Measurements from ENCODE around the gene ARMC10. TPM values are rescaled to one million over a fixed set of nuclear protein-coding genes. Genes with fewer than 3 reads are reported as not detected.

The ARMC10 gene
- total RNA-seq, 5 donors from 2014 or later (not counting 1 experiment from before 2014, with no cell fraction given), result 16.1 to 24.8 (median 22.8) TPM

GRCh38 chr7:103059471-103059870 lies 15.5 kb upstream of the ARMC10 start:
- Mint-ChIP-seq H3K27ac (no peak overlapping the region), H3K27me3 (peaks cover 0 to 2% of the 10 kb centered on the region in 2 donors), H3K36me3 (peaks cover 1% of the 10 kb centered on the region), H3K4me1 (no peaks in the 10 kb centered on the region), H3K4me3 (no peak overlapping the region), H3K9me3 (no peaks in the 10 kb centered on the region)
- no peak for ATAC-seq (replicated peaks in 1 of 4)
- H3K4me3 ChIP-seq (ENCODE audit: control insufficient read depth in 1 of 2, extremely low read depth in 1 of 2, low read length in 1 of 2), result no peak overlapping the region
- H3K27me3 ChIP-seq (replicated peaks in 1 of 2; ENCODE audit: control insufficient read depth in 2 of 2, extremely low read depth in 1 of 2, insufficient read depth in 2 of 2, low read length in 1 of 2), result no peaks in the 10 kb centered on the region
- H3K4me1 ChIP-seq (ENCODE audit: control insufficient read depth in 1 of 2, extremely low read depth in 1 of 2, insufficient read depth in 2 of 2, low read length in 2 of 2), result no peaks in the 10 kb centered on the region
- ChIA-PET CTCF (interaction anchor here in 1 of 2 donors (1.0 to 1.6 kb wide), 2 partner anchors 13 to 311 kb away, joined by 3 to 4 read pairs; partner anchors contain the start of gene FAM185A), POLR2A (no interaction called here)
- no peak for DNase-seq
- no CpG with 5 or more reads among the region's 2 CpGs for WGBS (ENCODE audit: insufficient coverage)
- no peak overlapping the region for H3K27ac ChIP-seq (ENCODE audit: low read length)
- no peaks in the 10 kb centered on the region for H3K36me3 ChIP-seq (ENCODE audit: control insufficient read depth in 2 of 2, extremely low read depth in 1 of 2, insufficient read depth in 1 of 2, low read length in 1 of 2)
- H3K9me3 ChIP-seq, result no peaks in the 10 kb centered on the region

GRCh38 chr7:103063895-103064294 lies 11.0 kb upstream of the ARMC10 start:
- WGBS (ENCODE audit: insufficient coverage), result 100% methylated on average over 1 of the region's 3 CpGs
- H3K27me3 ChIP-seq (replicated peaks in 1 of 2; ENCODE audit: control insufficient read depth in 2 of 2, extremely low read depth in 1 of 2, insufficient read depth in 2 of 2, low read length in 1 of 2), result no peaks in the 10 kb centered on the region
- ATAC-seq (replicated peaks in 1 of 4) (no peak), DNase-seq (no peak)
- Mint-ChIP-seq H3K36me3 (no peaks in the 10 kb centered on the region), H3K27me3 (peaks cover 2 to 6% of the 10 kb centered on the region in 2 donors), H3K4me1 (no peaks in the 10 kb centered on the region), H3K9me3 (no peaks in the 10 kb centered on the region), H3K27ac (no peak overlapping the region), H3K4me3 (no peak overlapping the region)
- H3K36me3 ChIP-seq (ENCODE audit: control insufficient read depth in 2 of 2, extremely low read depth in 1 of 2, insufficient read depth in 1 of 2, low read length in 1 of 2), result no peaks in the 10 kb centered on the region
- CTCF ChIA-PET, result no interaction called here
- H3K4me3 ChIP-seq (ENCODE audit: control insufficient read depth in 1 of 2, extremely low read depth in 1 of 2, low read length in 1 of 2), result no peak overlapping the region
- H3K27ac ChIP-seq (ENCODE audit: low read length), result no peak overlapping the region
- no peaks in the 10 kb centered on the region for H3K4me1 ChIP-seq (ENCODE audit: control insufficient read depth in 1 of 2, extremely low read depth in 1 of 2, insufficient read depth in 2 of 2, low read length in 2 of 2)
- H3K9me3 ChIP-seq, result no peaks in the 10 kb centered on the region
- POLR2A ChIA-PET, result no interaction called here

- Histone ChIP-seq H3K27ac (ENCODE audit: low read length) (no peak overlapping the region), H3K9me3 (no peaks in the 10 kb centered on the region), H3K36me3 (ENCODE audit: control insufficient read depth in 2 of 2, extremely low read depth in 1 of 2, insufficient read depth in 1 of 2, low read length in 1 of 2) (no peaks in the 10 kb centered on the region), H3K4me3 (ENCODE audit: control insufficient read depth in 1 of 2, extremely low read depth in 1 of 2, low read length in 1 of 2) (no peak overlapping the region), H3K4me1 (ENCODE audit: control insufficient read depth in 1 of 2, extremely low read depth in 1 of 2, insufficient read depth in 2 of 2, low read length in 2 of 2) (no peaks in the 10 kb centered on the region), H3K27me3 (replicated peaks in 1 of 2; ENCODE audit: control insufficient read depth in 2 of 2, extremely low read depth in 1 of 2, insufficient read depth in 2 of 2, low read length in 1 of 2) (no peaks in the 10 kb centered on the region)
- peak in 1 of 4 experiments; percentile 64 for ATAC-seq (replicated peaks in 1 of 4)
- CTCF ChIA-PET, result interaction anchor here (0.6 to 1.4 kb wide), 5 partner anchors 9 to 341 kb away, joined by 3 to 7 read pairs (median 3); partner anchors contain the start of genes ARMC10 (in 1 of the 2) and FBXL13 (in 1 of the 2)
- DNase-seq, result peak in 23 of 35 experiments; percentile 7 to 48 (median 24)
- H3K36me3 Mint-ChIP-seq, result no peaks in the 10 kb centered on the region
- no CpG with 5 or more reads among the region's 1 CpG for WGBS (ENCODE audit: insufficient coverage)
- POLR2A ChIA-PET, result no interaction called here
- no peaks in the 10 kb centered on the region for H3K9me3 Mint-ChIP-seq
- H3K27me3 Mint-ChIP-seq, result peaks cover 2 to 6% of the 10 kb centered on the region in 2 donors
- H3K27ac Mint-ChIP-seq, result no peak overlapping the region
- no peaks in the 10 kb centered on the region for H3K4me1 Mint-ChIP-seq
- H3K4me3 Mint-ChIP-seq, result no peak overlapping the region
Measured at GRCh38 chr7:103065667-103066066, 9.3 kb upstream of the ARMC10 start.

- no peak overlapping the region for H3K4me3 Mint-ChIP-seq
- no peaks in the 10 kb centered on the region for H3K9me3 Mint-ChIP-seq
- CTCF ChIA-PET, result no interaction called here
- Histone ChIP-seq H3K4me1 (ENCODE audit: control insufficient read depth in 1 of 2, extremely low read depth in 1 of 2, insufficient read depth in 2 of 2, low read length in 2 of 2) (no peaks in the 10 kb centered on the region), H3K9me3 (no peaks in the 10 kb centered on the region), H3K27ac (ENCODE audit: low read length) (no peak overlapping the region), H3K4me3 (ENCODE audit: control insufficient read depth in 1 of 2, extremely low read depth in 1 of 2, low read length in 1 of 2) (no peak overlapping the region), H3K27me3 (replicated peaks in 1 of 2; ENCODE audit: control insufficient read depth in 2 of 2, extremely low read depth in 1 of 2, insufficient read depth in 2 of 2, low read length in 1 of 2) (no peaks in the 10 kb centered on the region), H3K36me3 (ENCODE audit: control insufficient read depth in 2 of 2, extremely low read depth in 1 of 2, insufficient read depth in 1 of 2, low read length in 1 of 2) (no peaks in the 10 kb centered on the region)
- ATAC-seq (replicated peaks in 1 of 4) (no peak), DNase-seq (no peak)
- POLR2A ChIA-PET, result no interaction called here
- H3K36me3 Mint-ChIP-seq, result no peaks in the 10 kb centered on the region
- no peak overlapping the region for H3K27ac Mint-ChIP-seq
- H3K27me3 Mint-ChIP-seq, result peaks cover 2 to 6% of the 10 kb centered on the region in 2 donors
- WGBS (ENCODE audit: insufficient coverage), result 85% methylated on average over 12 of the region's 23 CpGs
- H3K4me1 Mint-ChIP-seq, result peaks cover under 1 to 2% (median 1%) of the 10 kb centered on the region in 3 donors
Measured at GRCh38 chr7:103068414-103069403, 6.2 kb upstream of the ARMC10 start.

- H3K4me1 ChIP-seq (ENCODE audit: control insufficient read depth in 1 of 2, extremely low read depth in 1 of 2, insufficient read depth in 2 of 2, low read length in 2 of 2), result peaks cover 4 to 15% of the 10 kb centered on the region in 2 experiments
- ChIA-PET POLR2A (interaction anchor here in 1 of 2 donors (0.7 kb wide), 2 partner anchors 9 kb away, joined by 3 to 10 read pairs; no protein-coding TSS in a partner anchor), CTCF (interaction anchor here (0.5 to 0.8 kb wide), 3 partner anchors 9 to 344 kb away, joined by 3 to 5 read pairs (median 4); no protein-coding TSS in a partner anchor)
- H3K27ac ChIP-seq (ENCODE audit: low read length), result no peak overlapping the region
- H3K4me3 ChIP-seq (ENCODE audit: control insufficient read depth in 1 of 2, extremely low read depth in 1 of 2, low read length in 1 of 2), result no peak overlapping the region
- H3K36me3 ChIP-seq (ENCODE audit: control insufficient read depth in 2 of 2, extremely low read depth in 1 of 2, insufficient read depth in 1 of 2, low read length in 1 of 2), result no peaks in the 10 kb centered on the region
- Mint-ChIP-seq H3K4me1 (peaks cover 16 to 19% (median 17%) of the 10 kb centered on the region in 3 donors), H3K36me3 (no peaks in the 10 kb centered on the region), H3K4me3 (no peak overlapping the region), H3K9me3 (no peaks in the 10 kb centered on the region), H3K27me3 (peaks cover 2 to 6% of the 10 kb centered on the region in 2 donors), H3K27ac (no peak overlapping the region)
- H3K27me3 ChIP-seq (replicated peaks in 1 of 2; ENCODE audit: control insufficient read depth in 2 of 2, extremely low read depth in 1 of 2, insufficient read depth in 2 of 2, low read length in 1 of 2), result no peaks in the 10 kb centered on the region
- ATAC-seq (replicated peaks in 1 of 4), result no peak
- no CpG with 5 or more reads among the region's 2 CpGs for WGBS (ENCODE audit: insufficient coverage)
- no peak for DNase-seq
- no peaks in the 10 kb centered on the region for H3K9me3 ChIP-seq
Measured at GRCh38 chr7:103071000-103071399, 3.9 kb upstream of the ARMC10 start.

GRCh38 chr7:103073989-103074518 lies 886 bp upstream of the ARMC10 start:
- H3K36me3 Mint-ChIP-seq, result peaks cover 3% of the 10 kb centered on the region
- ChIA-PET POLR2A (no interaction called here), CTCF (interaction anchor here (0.6 to 4.1 kb wide), 4 partner anchors 12 to 402 kb away, joined by 3 to 21 read pairs (median 6); partner anchors contain the start of gene NAPEPLD (in 1 of the 2))
- Histone ChIP-seq H3K36me3 (ENCODE audit: control insufficient read depth in 2 of 2, extremely low read depth in 1 of 2, insufficient read depth in 1 of 2, low read length in 1 of 2) (peaks cover 0 to 2% of the 10 kb centered on the region in 2 donors), H3K27me3 (replicated peaks in 1 of 2; ENCODE audit: control insufficient read depth in 2 of 2, extremely low read depth in 1 of 2, insufficient read depth in 2 of 2, low read length in 1 of 2) (no peaks in the 10 kb centered on the region), H3K27ac (ENCODE audit: low read length) (peak overlapping the region; percentile 42), H3K9me3 (no peaks in the 10 kb centered on the region), H3K4me1 (ENCODE audit: control insufficient read depth in 1 of 2, extremely low read depth in 1 of 2, insufficient read depth in 2 of 2, low read length in 2 of 2) (peaks cover 8 to 26% of the 10 kb centered on the region in 2 experiments), H3K4me3 (ENCODE audit: control insufficient read depth in 1 of 2, extremely low read depth in 1 of 2, low read length in 1 of 2) (peak overlapping the region; percentile 60 to 86)
- ATAC-seq (replicated peaks in 1 of 4) (no peak), DNase-seq (peak in 2 of 35 experiments; percentile 3 to 16)
- WGBS (ENCODE audit: insufficient coverage), result 28% methylated on average over 6 of the region's 6 CpGs
- H3K4me1 Mint-ChIP-seq, result peaks cover 38 to 42% (median 41%) of the 10 kb centered on the region in 3 donors
- H3K9me3 Mint-ChIP-seq, result no peaks in the 10 kb centered on the region
- H3K4me3 Mint-ChIP-seq, result peak overlapping the region; percentile 90 to 95 (median 95)
- peak overlapping the region; percentile 88 to 96 for H3K27ac Mint-ChIP-seq
- no peaks in the 10 kb centered on the region for H3K27me3 Mint-ChIP-seq

All from T-cell (primary cell).